GM12801 (cell line): ENCODE results near the gene RPL11.

Experiments used
- TF ChIP-seq, protein P1 (sequence below): IDR thresholded peaks from one replicate; pipeline ENCODE4 v1.5.1; 2011; ENCODE audit warnings: control low read depth; ENCODE audit not compliant: insufficient read length; ENCODE audit errors: extremely low read depth

Gene RPL11

DNA sequence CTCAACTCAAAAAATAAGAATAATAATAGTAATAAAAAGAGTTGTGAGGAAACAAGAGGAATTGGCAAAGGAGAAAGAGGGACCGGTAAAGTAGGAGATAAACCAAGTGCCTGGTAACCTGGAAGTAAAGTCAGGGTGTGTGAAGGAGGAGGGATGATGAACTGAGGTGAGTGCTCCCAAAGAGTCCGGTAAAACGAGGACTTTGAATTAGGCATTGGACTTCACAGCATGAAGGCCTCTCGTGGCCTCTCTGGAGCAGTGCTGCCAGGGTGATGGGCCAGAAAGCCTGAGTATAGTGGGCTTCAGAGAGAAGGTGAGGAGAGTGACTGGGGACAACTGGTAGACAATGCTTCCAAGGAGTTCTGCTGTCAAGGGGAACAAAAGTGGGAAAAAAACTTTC, 17.6 kb downstream of the RPL11 start:
- TF ChIP-seq, protein P1, sequence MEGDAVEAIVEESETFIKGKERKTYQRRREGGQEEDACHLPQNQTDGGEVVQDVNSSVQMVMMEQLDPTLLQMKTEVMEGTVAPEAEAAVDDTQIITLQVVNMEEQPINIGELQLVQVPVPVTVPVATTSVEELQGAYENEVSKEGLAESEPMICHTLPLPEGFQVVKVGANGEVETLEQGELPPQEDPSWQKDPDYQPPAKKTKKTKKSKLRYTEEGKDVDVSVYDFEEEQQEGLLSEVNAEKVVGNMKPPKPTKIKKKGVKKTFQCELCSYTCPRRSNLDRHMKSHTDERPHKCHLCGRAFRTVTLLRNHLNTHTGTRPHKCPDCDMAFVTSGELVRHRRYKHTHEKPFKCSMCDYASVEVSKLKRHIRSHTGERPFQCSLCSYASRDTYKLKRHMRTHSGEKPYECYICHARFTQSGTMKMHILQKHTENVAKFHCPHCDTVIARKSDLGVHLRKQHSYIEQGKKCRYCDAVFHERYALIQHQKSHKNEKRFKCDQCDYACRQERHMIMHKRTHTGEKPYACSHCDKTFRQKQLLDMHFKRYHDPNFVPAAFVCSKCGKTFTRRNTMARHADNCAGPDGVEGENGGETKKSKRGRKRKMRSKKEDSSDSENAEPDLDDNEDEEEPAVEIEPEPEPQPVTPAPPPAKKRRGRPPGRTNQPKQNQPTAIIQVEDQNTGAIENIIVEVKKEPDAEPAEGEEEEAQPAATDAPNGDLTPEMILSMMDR: no peak

DNA sequence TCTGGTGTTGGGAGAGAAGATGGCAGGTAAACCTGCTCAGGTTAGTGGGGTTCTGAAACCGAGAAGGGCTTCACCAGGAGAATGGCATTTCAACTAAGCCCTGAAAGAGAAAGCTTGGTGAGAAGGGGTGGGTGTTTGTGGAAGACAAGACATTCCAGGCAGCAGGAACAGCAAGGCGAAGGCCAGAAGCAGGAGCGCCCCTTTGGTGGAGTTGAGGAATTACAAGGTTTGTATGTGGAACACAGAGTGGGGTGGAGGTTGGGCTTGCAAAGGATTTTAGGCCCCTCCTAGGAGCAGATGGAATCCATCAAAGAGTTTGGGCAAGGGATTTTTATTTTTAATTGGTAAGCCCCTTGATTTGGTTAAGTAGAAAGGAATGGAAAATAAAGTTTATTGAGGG, 26.9 kb downstream of the RPL11 start:
- TF ChIP-seq, protein P1: no peak

DNA sequence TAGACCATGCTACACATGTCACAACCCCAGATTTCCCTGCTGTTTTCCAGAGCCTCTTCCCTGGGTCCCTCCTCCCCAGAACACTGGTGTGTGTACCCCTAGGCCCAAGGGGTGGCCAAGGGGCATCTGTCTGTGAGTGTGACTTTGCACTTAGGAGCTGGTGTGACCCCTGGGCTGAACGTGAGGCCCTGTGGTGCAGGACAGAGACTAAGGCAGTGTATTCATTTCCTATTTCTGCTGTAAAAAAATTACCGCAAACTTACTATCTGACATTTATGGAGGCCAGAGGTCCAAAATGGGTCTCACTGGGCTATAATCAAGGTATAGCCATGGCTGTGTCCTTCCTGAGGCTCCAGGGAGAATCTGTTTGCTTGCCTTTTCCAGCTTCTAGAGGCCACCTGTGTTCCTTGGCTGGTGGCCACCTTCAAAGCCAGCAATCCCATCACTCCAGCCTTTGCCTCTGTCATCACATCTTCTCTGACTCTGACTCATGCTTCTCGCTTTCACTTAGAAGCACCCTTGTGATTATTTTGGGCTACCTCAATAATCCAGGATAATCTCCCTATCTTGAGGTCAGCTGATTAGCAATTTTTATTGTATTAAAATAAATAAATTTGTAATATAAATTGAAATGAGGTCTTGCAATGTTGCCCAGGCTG, 27.7 kb downstream of the RPL11 start:
- TF ChIP-seq, protein P1: no peak

DNA sequence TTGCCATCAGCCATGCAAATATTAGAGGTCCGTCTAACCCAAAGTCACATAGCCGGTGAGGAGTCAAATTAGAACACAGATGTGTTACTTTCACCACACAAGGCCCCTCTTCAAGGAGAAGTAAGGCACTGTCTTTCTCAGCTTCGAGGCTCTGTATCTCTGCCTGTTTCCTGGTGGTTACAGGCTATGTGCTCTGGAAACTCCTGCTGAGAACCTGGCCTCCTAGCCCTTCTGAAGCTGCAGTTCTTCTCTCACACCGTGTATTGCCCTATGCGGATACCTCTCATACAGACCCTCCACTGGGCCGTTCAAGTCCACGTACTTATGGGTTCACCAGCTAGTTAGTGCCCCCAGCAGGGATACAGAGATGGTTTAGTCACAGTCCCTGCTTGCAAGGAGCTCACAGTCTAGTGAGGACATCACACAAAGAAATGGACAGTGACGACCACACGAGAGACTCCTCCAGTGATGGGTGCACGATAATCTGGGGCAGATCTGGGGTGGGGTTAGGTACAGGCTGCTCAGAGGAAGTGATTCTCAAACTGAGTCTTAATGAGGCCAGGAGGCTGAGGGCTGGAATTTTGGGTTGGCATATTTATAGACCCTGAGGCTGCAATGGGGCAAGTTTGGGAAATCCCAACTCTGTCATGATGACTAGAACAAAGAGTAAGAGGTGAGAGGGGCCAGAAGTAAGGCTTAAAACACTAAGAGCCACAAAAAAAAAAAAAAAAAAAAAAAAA, 28.8 kb downstream of the RPL11 start:
- TF ChIP-seq, protein P1: no peak

DNA sequence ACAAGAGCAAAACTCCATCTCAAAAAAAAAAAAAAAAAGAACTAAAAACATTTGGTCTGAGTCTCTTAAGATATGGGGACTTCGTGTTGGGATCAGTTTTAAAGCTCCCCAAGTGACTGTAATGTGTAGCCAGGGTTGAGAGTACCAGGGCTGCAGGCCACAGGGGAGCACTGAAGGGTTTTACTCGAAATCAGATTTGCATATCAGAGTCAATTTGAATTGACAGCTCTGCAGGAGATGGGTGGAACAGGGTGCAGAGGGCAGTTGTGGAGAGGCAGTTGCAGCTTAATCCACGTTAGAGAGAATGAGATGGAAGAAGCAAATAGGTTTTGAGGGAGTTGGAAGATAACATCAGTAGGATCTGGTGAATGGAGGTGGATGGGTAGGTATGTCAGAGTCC, 31.0 kb downstream of the RPL11 start:
- TF ChIP-seq, protein P1: no peak

DNA sequence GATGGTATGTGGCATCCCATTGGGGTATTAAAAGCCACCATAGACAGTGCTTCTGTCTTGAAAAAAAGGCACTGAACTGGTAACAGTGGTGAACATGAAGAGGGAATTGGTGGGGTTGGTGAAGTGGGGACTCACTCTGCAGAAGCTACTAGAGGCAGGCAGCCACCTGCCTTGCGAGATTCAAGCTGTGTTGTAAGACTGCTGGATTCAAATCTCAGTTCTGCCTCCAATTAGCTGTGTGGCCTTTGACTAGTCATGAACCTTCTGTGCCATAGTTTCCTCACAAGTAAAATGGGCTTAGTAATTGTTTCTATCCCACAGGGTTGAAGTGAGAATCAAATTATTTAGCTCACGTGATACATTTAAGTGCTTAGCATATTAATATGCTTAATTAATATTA, 35.1 kb downstream of the RPL11 start:
- TF ChIP-seq, protein P1: no peak

DNA sequence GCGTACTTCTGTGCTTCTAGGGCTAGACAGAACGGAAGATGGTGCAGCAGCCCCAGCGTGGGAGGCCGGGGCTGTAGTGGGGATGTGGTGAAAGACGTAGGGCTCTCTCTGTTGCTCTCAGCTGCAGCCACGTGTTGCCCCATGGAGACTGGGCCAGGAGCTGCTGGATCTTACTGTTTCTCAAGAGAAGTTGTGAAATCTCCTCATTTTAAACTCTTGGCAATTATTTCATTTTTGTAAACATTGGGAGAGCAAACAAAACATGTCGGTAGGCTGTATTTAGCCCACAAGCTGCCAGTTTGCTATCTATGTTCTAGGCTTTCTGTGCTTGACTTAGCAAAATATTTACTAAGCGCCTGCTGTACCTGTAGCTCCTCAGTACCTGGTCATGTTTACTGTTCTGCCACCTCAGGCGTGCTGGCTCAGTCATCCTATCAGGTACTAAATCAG, 35.8 kb downstream of the RPL11 start:
- TF ChIP-seq, protein P1: no peak
